Stimulated activated CD8-positive, alpha-beta memory T cell treated with anti-CD3 and anti-CD28 coated beads, Interleukin-15, amount 100 ng/mL, for 4 hours (primary cell): ENCODE data around the gene C2orf76.

ENCODE experiments used
- DNase-seq, 2 donors: peaks; one replicate each; pipeline ENCODE4 v3.0.0-alpha.2; 2020; ENCODE audit warnings: low read depth in 2 of 2

The C2orf76 gene

GRCh38 chr2:119264781-119265692, 101.6 kb downstream of the C2orf76 start:
- DNase-seq, result no peak

- DNase-seq, result no peak
Observed at GRCh38 chr2:119263656-119264055, 103.0 kb downstream of the C2orf76 start.

- DNase-seq, result no peak
Observed at GRCh38 chr2:119263025-119263424, 103.6 kb downstream of the C2orf76 start.

- no peak for DNase-seq
Observed at GRCh38 chr2:119261493-119262225, 105.0 kb downstream of the C2orf76 start.

GRCh38 chr2:119260646-119261492, 105.8 kb downstream of the C2orf76 start:
- no peak for DNase-seq

- DNase-seq, result no peak
Observed at GRCh38 chr2:119259296-119259860, 107.3 kb downstream of the C2orf76 start.

GRCh38 chr2:119257198-119257597, 109.4 kb downstream of the C2orf76 start:
- no peak for DNase-seq

GRCh38 chr2:119256582-119256921, 110.1 kb downstream of the C2orf76 start:
- DNase-seq, result no peak

GRCh38 chr2:119255760-119256581, 110.7 kb downstream of the C2orf76 start:
- no peak for DNase-seq

- no peak for DNase-seq
Observed at GRCh38 chr2:119254601-119255080, 112.0 kb downstream of the C2orf76 start.

- no peak for DNase-seq
Observed at GRCh38 chr2:119253760-119254600, 112.7 kb downstream of the C2orf76 start.

GRCh38 chr2:119253114-119253702, 113.4 kb downstream of the C2orf76 start:
- DNase-seq, result no peak
